ENCODE measurements around the gene OR2V1. TPM values are rescaled to one million over a fixed set of nuclear protein-coding genes. Genes with fewer than 3 reads are reported as not detected.

OR2V1 gene
- total and polyA plus RNA-seq, 2 experiments from 2014 or later: not detected

DNA sequence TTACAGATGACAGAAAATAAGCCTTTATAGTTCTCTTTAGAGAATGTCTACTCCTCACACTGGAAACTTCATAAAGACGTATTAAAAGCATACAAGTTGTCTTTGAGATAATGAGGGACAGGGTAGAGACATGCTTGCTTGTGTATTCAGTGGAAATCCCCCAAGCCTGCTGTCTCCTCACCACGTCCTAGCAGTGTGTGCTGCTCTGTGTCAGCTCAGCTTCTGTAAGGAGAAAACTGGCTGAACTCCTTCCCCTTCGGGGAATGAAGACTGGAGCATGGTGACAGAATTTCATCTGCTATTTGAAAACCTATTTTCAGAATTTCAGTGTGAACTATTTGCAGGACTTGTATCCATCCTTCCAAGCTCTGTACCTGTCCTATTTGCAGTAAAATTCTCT lies 25.8 kb upstream of the OR2V1 start:
- Histone ChIP-seq H3K4me1 (ENCODE audit: low read depth) (no peaks in the 10 kb centered on the region), H3K9me3 (ENCODE audit: low read depth) (no peaks in the 10 kb centered on the region), H3K4me3 (no peak overlapping the region), H3K36me3 (no peaks in the 10 kb centered on the region), H3K27ac (no peak overlapping the region), H3K27me3 (no peaks in the 10 kb centered on the region)
- TF ChIP-seq, protein P1, sequence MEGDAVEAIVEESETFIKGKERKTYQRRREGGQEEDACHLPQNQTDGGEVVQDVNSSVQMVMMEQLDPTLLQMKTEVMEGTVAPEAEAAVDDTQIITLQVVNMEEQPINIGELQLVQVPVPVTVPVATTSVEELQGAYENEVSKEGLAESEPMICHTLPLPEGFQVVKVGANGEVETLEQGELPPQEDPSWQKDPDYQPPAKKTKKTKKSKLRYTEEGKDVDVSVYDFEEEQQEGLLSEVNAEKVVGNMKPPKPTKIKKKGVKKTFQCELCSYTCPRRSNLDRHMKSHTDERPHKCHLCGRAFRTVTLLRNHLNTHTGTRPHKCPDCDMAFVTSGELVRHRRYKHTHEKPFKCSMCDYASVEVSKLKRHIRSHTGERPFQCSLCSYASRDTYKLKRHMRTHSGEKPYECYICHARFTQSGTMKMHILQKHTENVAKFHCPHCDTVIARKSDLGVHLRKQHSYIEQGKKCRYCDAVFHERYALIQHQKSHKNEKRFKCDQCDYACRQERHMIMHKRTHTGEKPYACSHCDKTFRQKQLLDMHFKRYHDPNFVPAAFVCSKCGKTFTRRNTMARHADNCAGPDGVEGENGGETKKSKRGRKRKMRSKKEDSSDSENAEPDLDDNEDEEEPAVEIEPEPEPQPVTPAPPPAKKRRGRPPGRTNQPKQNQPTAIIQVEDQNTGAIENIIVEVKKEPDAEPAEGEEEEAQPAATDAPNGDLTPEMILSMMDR (IDR thresholded peaks at IDR 0.05; ENCODE audit: low read depth, low read length): no peak
- DNase-seq (ENCODE audit: low read depth in 1 of 2, low spot score in 1 of 2): no peak

DNA sequence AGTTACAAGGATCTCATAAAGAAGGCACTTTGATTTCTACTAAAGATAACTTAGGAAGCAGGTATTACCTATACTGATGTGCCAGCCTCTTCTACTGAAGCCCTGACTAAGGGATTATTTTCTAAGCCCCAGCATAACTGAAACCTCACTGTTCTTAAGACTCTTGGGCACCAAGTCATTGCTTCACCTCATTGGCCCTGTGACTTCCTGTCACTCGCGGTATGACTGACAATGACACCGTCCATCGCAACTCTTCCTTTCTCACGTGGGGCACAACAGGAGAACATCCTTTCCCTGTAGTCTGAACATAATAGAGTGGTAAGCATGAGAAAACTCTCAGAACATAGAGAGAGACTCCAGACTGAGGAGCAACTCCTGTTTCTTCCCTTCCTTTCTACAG lies 22.8 kb upstream of the OR2V1 start:
- Histone ChIP-seq H3K4me3 (no peak overlapping the region), H3K36me3 (no peaks in the 10 kb centered on the region), H3K27me3 (no peaks in the 10 kb centered on the region), H3K27ac (no peak overlapping the region), H3K4me1 (ENCODE audit: low read depth) (no peaks in the 10 kb centered on the region), H3K9me3 (ENCODE audit: low read depth) (no peaks in the 10 kb centered on the region)
- TF ChIP-seq, protein P1 (IDR thresholded peaks at IDR 0.05; ENCODE audit: low read depth, low read length): no peak
- DNase-seq (ENCODE audit: low read depth in 1 of 2, low spot score in 1 of 2): no peak

DNA sequence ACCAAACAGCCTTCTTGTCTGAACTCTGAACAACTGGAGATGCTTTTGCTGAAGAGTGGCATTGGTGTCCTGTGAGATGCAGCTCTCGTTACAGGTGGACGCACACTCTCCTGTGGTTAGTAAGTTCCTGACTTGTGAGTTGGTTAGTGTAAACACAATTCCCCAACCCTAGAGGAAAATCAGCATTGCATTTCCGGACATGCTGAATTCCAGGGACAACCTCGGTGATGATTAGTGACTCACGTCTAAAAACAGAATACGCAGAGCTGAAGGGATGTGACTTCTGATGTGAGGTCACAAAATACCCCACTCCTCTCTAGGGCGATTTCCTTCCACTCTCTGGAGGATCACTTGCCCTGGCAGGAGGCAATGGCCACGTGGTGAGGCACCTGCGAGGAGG lies 21.4 kb upstream of the OR2V1 start:
- DNase-seq (ENCODE audit: low read depth in 1 of 2, low spot score in 1 of 2): no peak
- no peak overlapping the region for H3K27ac ChIP-seq
- H3K36me3 ChIP-seq: no peaks in the 10 kb centered on the region
- H3K4me3 ChIP-seq: no peak overlapping the region
- no peaks in the 10 kb centered on the region for H3K9me3 ChIP-seq (ENCODE audit: low read depth)
- no peaks in the 10 kb centered on the region for H3K27me3 ChIP-seq
- TF ChIP-seq, protein P1 (IDR thresholded peaks at IDR 0.05; ENCODE audit: low read depth, low read length): no peak
- no peaks in the 10 kb centered on the region for H3K4me1 ChIP-seq (ENCODE audit: low read depth)

DNA sequence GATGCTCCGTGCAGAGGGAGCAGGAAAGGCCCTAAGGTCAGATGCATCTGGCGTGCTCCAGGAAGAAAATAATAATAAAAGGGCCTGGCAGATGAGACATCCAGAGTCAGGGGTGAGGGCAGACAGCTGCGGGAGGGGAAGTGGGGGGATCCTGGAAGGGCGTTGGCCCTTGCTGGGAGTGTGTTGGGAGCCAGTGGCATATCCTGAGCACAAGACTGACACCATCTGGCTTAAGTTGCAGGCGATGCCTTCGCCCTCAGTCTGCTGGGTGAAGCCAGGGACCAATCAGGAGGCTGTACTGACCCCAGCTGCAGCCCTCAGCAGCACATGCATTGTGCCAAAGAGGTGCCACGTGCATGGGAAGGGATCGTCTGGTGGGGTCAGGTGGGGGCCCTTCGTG lies 20.2 kb upstream of the OR2V1 start:
- no peaks in the 10 kb centered on the region for H3K36me3 ChIP-seq
- H3K4me1 ChIP-seq (ENCODE audit: low read depth): no peaks in the 10 kb centered on the region
- no peak overlapping the region for H3K4me3 ChIP-seq
- no peak for DNase-seq (ENCODE audit: low read depth in 1 of 2, low spot score in 1 of 2)
- no peaks in the 10 kb centered on the region for H3K27me3 ChIP-seq
- no peak overlapping the region for H3K27ac ChIP-seq
- TF ChIP-seq, protein P1 (IDR thresholded peaks at IDR 0.05; ENCODE audit: low read depth, low read length): no peak
- no peaks in the 10 kb centered on the region for H3K9me3 ChIP-seq (ENCODE audit: low read depth)

DNA sequence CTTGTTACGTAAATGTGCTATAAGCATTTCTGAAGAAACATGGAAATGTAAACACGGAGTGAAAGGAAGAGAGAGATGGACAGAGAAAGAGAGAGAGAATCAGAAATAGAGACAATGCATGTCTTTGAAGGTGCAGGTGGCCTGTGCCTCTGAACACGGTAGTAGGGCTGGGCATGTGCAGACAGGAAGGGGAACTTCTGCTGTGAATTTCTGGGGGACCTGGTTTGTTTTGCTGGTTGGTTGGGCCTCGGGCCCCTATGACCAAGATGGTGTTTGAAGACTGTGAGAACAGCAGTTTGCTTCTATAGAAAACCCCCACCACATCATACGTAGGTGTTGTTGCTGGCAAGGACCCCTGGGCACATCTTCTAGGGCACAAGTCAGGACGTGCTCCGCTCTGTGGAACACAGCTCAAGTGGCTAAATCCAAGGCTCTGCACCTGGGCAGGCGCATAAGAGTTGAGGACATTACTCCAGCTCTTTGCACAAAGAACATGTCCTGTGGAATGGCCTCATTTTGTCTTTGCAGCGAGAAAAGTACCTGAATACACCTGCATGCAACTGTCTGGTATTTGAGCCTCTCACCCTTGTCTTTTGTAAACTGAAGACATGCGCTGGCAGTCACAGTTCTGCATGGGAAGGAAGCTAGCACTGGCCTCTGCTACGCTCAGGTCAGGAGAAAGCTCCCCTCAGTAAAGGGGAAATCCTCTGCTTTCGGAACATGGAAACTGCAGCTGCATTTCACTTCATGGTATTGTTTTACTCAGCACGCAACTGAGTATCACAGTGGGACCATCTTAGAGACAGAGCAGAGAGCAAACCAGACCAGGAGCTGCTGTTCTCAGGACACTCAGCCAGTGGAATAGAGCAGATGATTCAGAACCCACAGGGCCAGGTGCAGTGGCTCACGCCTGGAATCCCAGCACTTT lies 19.1 kb upstream of the OR2V1 start:
- H3K27ac ChIP-seq: no peak overlapping the region
- no peaks in the 10 kb centered on the region for H3K4me1 ChIP-seq (ENCODE audit: low read depth)
- H3K27me3 ChIP-seq: no peaks in the 10 kb centered on the region
- H3K9me3 ChIP-seq (ENCODE audit: low read depth): no peaks in the 10 kb centered on the region
- no peaks in the 10 kb centered on the region for H3K36me3 ChIP-seq
- H3K4me3 ChIP-seq: no peak overlapping the region
- no peak for DNase-seq (ENCODE audit: low read depth in 1 of 2, low spot score in 1 of 2)
- TF ChIP-seq, protein P1 (IDR thresholded peaks at IDR 0.05; ENCODE audit: low read depth, low read length): no peak
